Heart right ventricle (tissue), 16 donors: ENCODE measurements around the gene C6orf47. TPM values are rescaled to one million over a fixed set of nuclear protein-coding genes. Genes with fewer than 3 reads are reported as not detected.
A peak's percentile ranks its signal among the peaks of the same experiment; 100 is the strongest.

ENCODE experiments used
- ATAC-seq, 8 donors: fragments of 200-7000 bp; cut with Tn5 transposase; one replicate each; pipeline ENCODE4 v1.9.1; 2020; ENCODE audit warnings: mild to moderate bottlenecking in 8 of 8, moderate library complexity in 8 of 8, moderate number of reproducible peaks in 1 of 8
- DNase-seq, 2 donors: peaks; one replicate each; pipeline ENCODE4 v3.0.0-alpha.2; 2020
- H3K27ac ChIP-seq, 10 donors: fragments of 200-600 bp; sonication (generic) in 2 of 10; one replicate each; pipeline versions ENCODE4 v1.5.0 to v1.8.0; 2020 to 2022; ENCODE audit warnings: mild to moderate bottlenecking in 3 of 10
- H3K27me3 ChIP-seq, 7 donors: fragments of 200-600 bp; one replicate each; pipeline ENCODE4 v1.8.0; 2021 to 2022; ENCODE audit warnings: mild to moderate bottlenecking in 2 of 7
- H3K36me3 ChIP-seq, 9 donors: fragments of 200-600 bp; sonication (generic) in 1 of 9; one replicate each; pipeline versions ENCODE4 v1.5.0 to v1.8.0; 2020 to 2022; ENCODE audit warnings: mild to moderate bottlenecking in 2 of 9
- H3K4me1 ChIP-seq, 9 donors: fragments of 200-600 bp; sonication (generic) in 1 of 9; one replicate each; pipeline versions ENCODE4 v1.5.0 to v1.8.0; 2020 to 2022; ENCODE audit warnings: mild to moderate bottlenecking in 4 of 9
- H3K4me3 ChIP-seq, 10 donors: fragments of 200-600 bp; sonication (generic) in 2 of 10; one replicate each; pipeline versions ENCODE4 v1.5.0 to v1.8.0; 2020 to 2022; ENCODE audit warnings: mild to moderate bottlenecking in 7 of 10, moderate library complexity in 2 of 10
- H3K9me3 ChIP-seq, 11 donors: fragments of 200-600 bp in 10 of 11; sonication (generic) in 2 of 11; one replicate each; pipeline versions ENCODE4 v1.5.0 to v1.8.0; 2013 to 2022; ENCODE audit warnings: mild to moderate bottlenecking in 2 of 11, control low read depth in 1 of 11, moderate library complexity in 1 of 11
- CTCF ChIP-seq, 9 donors: fragments of 200-600 bp; sonication (generic) in 2 of 9; IDR thresholded peaks; one replicate each; pipeline versions ENCODE4 v1.5.0 to v1.8.0; 2021 to 2022; ENCODE audit warnings: antibody characterized with exemption in 9 of 9, mild to moderate bottlenecking in 5 of 9, moderate library complexity in 1 of 9
- WGBS, 2 donors: extraction: QIAGEN DNeasy Blood & Tissue Kit; methylation state at CpG; one replicate each; pipeline ENCODE4 v1.1.7; 2013; ENCODE audit warnings: inconsistent platforms in 1 of 2; 5-methylcytosine and 5-hydroxymethylcytosine counted together
- intact Hi-C, 10 donors: fragments of 100-400 bp; cut with DNase I; formaldehyde crosslinking; loops; one replicate each; pipeline versions ENCODE4 v1.11.1 to v1.14.2; 2022
- polyA plus RNA-seq, 2 donors: library from polyadenylated mRNA; stranded (reverse); fragments of 200-250 nt; gene quantifications; one replicate each; pipeline ENCODE4 v1.2.3, GENCODE V29; 2013
- total RNA-seq, 10 donors: library from RNA; stranded (reverse); fragmentation: NEBNext Ultra II Directional in 3 of 10; extraction: Animal tissue kit (Norgen Biotek cat#: 25700) in 3 of 10; gene quantifications; one replicate each; pipeline versions ENCODE4 v1.2.1 to v1.2.4, GENCODE V29; 2021 to 2023
- donor health status: Arrhythmogenic right ventricular cardiomyopathy.
- donor health status: ischemic (EF 13 %, LVEDD 7.1; RV severe dilation, severe dysfunction).
- donor health status: healthy with polysubstance abuse.
- donor health status: DM: no; HTN: yes; CAD: no.
- donor health status: DM: no; HTN: no; CAD: no.
- donor health status: ischemic (EF 25% LVEDD 6.9; RV normal size, moderate dysfunction).
- donor health status: ischemic (EF 25% LVEDD 5.7; RV mildly dilated, moderate dysfunction).
- donor health status: healthy.
- donor health status: DM: yes; HTN: yes; CAD: no.
- donor health status: Ischemic cardiomyopathy.
- donor health status: ischemic (EF 35%, LVEDD 5.7; RV mildly dilated, moderate dysfunction).
- donor health status: nonischemic (EF 11% LVEDD 7.7; RV severe dilation, severe dysfunction).
- donor health status: DM: yes; HTN: yes; CAD: no.
- donor health status: PGD.
- donor health status: ischemic (EF 29% LVEDD 5.4; RV normal size, mild dysfunction).
- donor health status: nonischemic (EF 23%, LVEDD 6.1; RV moderate dilation, normal function).

Gene C6orf47
- total and polyA plus RNA-seq, 12 donors = 15.9 to 23.3 (median 18.1) TPM

GRCh38 chr6:31634131-31634530 lies 26.4 kb downstream of the C6orf47 start:
- no peak overlapping the region for H3K27ac ChIP-seq
- no peak for TF ChIP-seq CTCF (IDR thresholded peaks at IDR 0.05)
- H3K4me3 ChIP-seq = no peak overlapping the region
- intact Hi-C loops = no loop called here
- ATAC-seq (no peak), DNase-seq (no peak)
- no peaks in the 10 kb centered on the region for H3K9me3 ChIP-seq
- H3K27me3 ChIP-seq = no peaks in the 10 kb centered on the region
- WGBS, 2 donors = 91 to 94% methylated on average over 3 of the region's 3 CpGs
- peaks cover 0 to 9% (median 0%) of the 10 kb centered on the region in 9 donors for H3K4me1 ChIP-seq
- H3K36me3 ChIP-seq = peaks cover 0 to 100% (median 86%) of the 10 kb centered on the region in 9 donors

GRCh38 chr6:31633447-31633846 lies 27.1 kb downstream of the C6orf47 start:
- peaks cover 0 to 100% (median 87%) of the 10 kb centered on the region in 9 donors for H3K36me3 ChIP-seq
- TF ChIP-seq CTCF (IDR thresholded peaks at IDR 0.05) = no peak
- H3K27ac ChIP-seq = no peak overlapping the region
- DNase-seq (no peak), ATAC-seq (no peak)
- intact Hi-C loops = no loop called here
- H3K27me3 ChIP-seq = no peaks in the 10 kb centered on the region
- 83 to 85% methylated on average over 7 of the region's 7 CpGs for WGBS, 2 donors
- H3K4me1 ChIP-seq = peaks cover 0 to 9% (median 0%) of the 10 kb centered on the region in 9 donors
- H3K9me3 ChIP-seq = no peaks in the 10 kb centered on the region
- H3K4me3 ChIP-seq = no peak overlapping the region

DNA sequence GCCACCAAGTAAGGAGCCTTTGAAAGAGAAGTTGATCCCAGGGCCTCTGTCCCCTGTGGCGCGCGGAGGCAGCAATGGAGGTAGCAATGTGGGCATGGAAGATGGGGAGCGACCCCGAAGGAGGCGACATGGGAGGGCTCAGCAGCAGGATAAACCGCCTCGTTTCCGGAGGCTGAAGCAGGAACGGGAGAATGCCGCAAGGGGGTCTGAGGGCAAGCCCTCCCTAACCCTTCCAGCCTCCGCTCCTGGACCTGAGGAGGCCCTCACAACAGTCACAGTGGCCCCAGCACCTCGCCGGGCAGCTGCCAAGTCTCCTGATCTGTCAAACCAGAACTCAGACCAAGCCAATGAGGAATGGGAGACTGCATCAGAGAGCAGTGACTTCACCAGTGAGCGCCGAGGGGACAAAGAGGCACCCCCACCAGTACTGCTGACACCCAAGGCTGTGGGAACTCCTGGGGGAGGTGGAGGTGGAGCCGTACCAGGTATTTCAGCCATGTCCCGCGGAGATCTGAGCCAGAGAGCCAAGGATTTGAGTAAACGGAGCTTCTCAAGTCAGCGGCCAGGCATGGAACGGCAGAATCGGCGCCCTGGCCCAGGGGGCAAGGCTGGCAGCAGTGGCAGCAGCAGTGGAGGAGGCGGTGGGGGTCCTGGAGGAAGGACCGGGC lies 28.2 kb downstream of the C6orf47 start:
- no peak overlapping the region for H3K27ac ChIP-seq
- H3K9me3 ChIP-seq = no peaks in the 10 kb centered on the region
- peaks cover 0 to 3% (median 0%) of the 10 kb centered on the region in 9 donors for H3K4me1 ChIP-seq
- ATAC-seq = peak in 3 of 8 donors; percentile 2 to 7 (median 2)
- DNase-seq = no peak
- no peak for TF ChIP-seq CTCF (IDR thresholded peaks at IDR 0.05)
- intact Hi-C loops = no loop called here
- WGBS, 2 donors = 90 to 91% methylated on average over 26 of the region's 26 CpGs
- no peaks in the 10 kb centered on the region for H3K27me3 ChIP-seq
- peaks cover 0 to 100% (median 88%) of the 10 kb centered on the region in 9 donors for H3K36me3 ChIP-seq
- no peak overlapping the region for H3K4me3 ChIP-seq

- no peak for DNase-seq
- WGBS, 2 donors = 90% methylated on average over 32 of the region's 32 CpGs
- ATAC-seq = peak in 6 of 8 donors; percentile 5 to 27 (median 20)
- no peak for TF ChIP-seq CTCF (IDR thresholded peaks at IDR 0.05)
- Histone ChIP-seq H3K4me1 (no peaks in the 10 kb centered on the region), H3K27ac (no peak overlapping the region), H3K4me3 (no peak overlapping the region), H3K27me3 (no peaks in the 10 kb centered on the region), H3K36me3 (peaks cover 4 to 100% (median 88%) of the 10 kb centered on the region in 9 donors), H3K9me3 (no peaks in the 10 kb centered on the region)
- intact Hi-C loops = no loop called here
These were observed 28.8 kb downstream of the C6orf47 start for GRCh38 chr6:31631681-31632278.
